Right lobe of liver (tissue), 6 donors: ENCODE data around the gene CSH1. TPM values are rescaled to one million over a fixed set of nuclear protein-coding genes. Genes with fewer than 3 reads are reported as not detected.

Source experiments
- ATAC-seq, 4 donors: fragments of 200-7000 bp; cut with Tn5 transposase; one replicate each; pipeline ENCODE4 v1.9.1; 2020; ENCODE audit warnings: mild to moderate bottlenecking in 4 of 4, moderate library complexity in 4 of 4
- DNase-seq, 3 donors: peaks; one replicate each; pipeline ENCODE4 v3.0.0-alpha.2; 2020
- H3K27ac ChIP-seq, 3 donors: fragments of 200-600 bp; one replicate each; pipeline ENCODE4 v1.8.0; 2022
- H3K27me3 ChIP-seq, 2 donors: fragments of 200-600 bp; one replicate each; pipeline ENCODE4 v1.8.0; 2022
- H3K36me3 ChIP-seq, 4 donors: fragments of 200-600 bp; sonication (generic) in 1 of 4; one replicate each; pipeline versions ENCODE4 v1.5.1 to v1.8.0; 2017 to 2022; ENCODE audit warnings: control low read depth in 1 of 4
- H3K4me1 ChIP-seq, 4 donors: fragments of 200-600 bp; sonication (generic) in 1 of 4; one replicate each; pipeline versions ENCODE4 v1.5.1 to v1.8.0; 2017 to 2022; ENCODE audit warnings: control low read depth in 1 of 4
- H3K4me3 ChIP-seq, 3 donors: fragments of 200-600 bp; one replicate each; pipeline ENCODE4 v1.8.0; 2022
- H3K9me3 ChIP-seq, 4 donors: fragments of 200-600 bp; sonication (generic) in 1 of 4; one replicate each; pipeline versions ENCODE4 v1.5.1 to v1.8.0; 2017 to 2022; ENCODE audit warnings: control low read depth in 1 of 4
- POLR2A ChIP-seq: fragments of 450-650 bp; IDR thresholded peaks from one replicate; pipeline ENCODE4 v1.6.1; 2017; ENCODE audit warnings: antibody characterized with exemption, mild to moderate bottlenecking
- WGBS: methylation state at CpG from one replicate; pipeline ENCODE4 v1.1.6; 2018; ENCODE audit warnings: low coverage, low lambda C conversion rate; ENCODE audit not compliant: insufficient coverage; ENCODE audit errors: missing lambda C conversion rate; 5-methylcytosine and 5-hydroxymethylcytosine counted together
- intact Hi-C, 2 donors: fragments of 100-400 bp; cut with DNase I; formaldehyde crosslinking; loops; one replicate each; pipeline versions ENCODE4 v1.11.2 to v1.14.1; 2022
- total RNA-seq, 6 experiments: library from RNA; depleted of rRNA in 2 of 6; stranded (reverse); fragments of >200 nt in 2 of 6; fragmentation: NEBNext Ultra II Directional in 3 of 6; extraction: Animal tissue kit (Norgen Biotek cat#: 25700) in 3 of 6; gene quantifications; one replicate each; pipeline versions ENCODE4 v1.1.0 to v1.2.4, GENCODE V29; 2016 to 2023
- TF ChIP-seq, protein P1 (sequence below), 4 donors: fragments of 200-600 bp in 3 of 4; fragments of 450-650 bp in 1 of 4; IDR thresholded peaks; one replicate each; pipeline versions ENCODE4 v1.5.1 to v1.8.0; 2016 to 2022; ENCODE audit warnings: antibody characterized with exemption in 4 of 4, mild to moderate bottlenecking in 2 of 4
- donor health status: DM: no; HTN: yes; CAD: no.
- donor health status: DM: no; HTN: no; CAD: no.
- donor health status: DM: no; HTN: no; CAD: no.
- donor health status: DM: no; HTN: yes; CAD: no.
- donor health status: DM: no; HTN: yes; CAD: no.

CSH1 gene
- total RNA-seq, 6 experiments from 2014 or later = not detected

- Histone ChIP-seq H3K4me3 (no peak overlapping the region), H3K9me3 (no peaks in the 10 kb centered on the region), H3K27ac (no peak overlapping the region), H3K27me3 (no peaks in the 10 kb centered on the region), H3K36me3 (no peaks in the 10 kb centered on the region), H3K4me1 (no peaks in the 10 kb centered on the region)
- TF ChIP-seq, protein P1, sequence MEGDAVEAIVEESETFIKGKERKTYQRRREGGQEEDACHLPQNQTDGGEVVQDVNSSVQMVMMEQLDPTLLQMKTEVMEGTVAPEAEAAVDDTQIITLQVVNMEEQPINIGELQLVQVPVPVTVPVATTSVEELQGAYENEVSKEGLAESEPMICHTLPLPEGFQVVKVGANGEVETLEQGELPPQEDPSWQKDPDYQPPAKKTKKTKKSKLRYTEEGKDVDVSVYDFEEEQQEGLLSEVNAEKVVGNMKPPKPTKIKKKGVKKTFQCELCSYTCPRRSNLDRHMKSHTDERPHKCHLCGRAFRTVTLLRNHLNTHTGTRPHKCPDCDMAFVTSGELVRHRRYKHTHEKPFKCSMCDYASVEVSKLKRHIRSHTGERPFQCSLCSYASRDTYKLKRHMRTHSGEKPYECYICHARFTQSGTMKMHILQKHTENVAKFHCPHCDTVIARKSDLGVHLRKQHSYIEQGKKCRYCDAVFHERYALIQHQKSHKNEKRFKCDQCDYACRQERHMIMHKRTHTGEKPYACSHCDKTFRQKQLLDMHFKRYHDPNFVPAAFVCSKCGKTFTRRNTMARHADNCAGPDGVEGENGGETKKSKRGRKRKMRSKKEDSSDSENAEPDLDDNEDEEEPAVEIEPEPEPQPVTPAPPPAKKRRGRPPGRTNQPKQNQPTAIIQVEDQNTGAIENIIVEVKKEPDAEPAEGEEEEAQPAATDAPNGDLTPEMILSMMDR (IDR thresholded peaks at IDR 0.05) = no peak
- no peak for TF ChIP-seq POLR2A
- intact Hi-C loops = no loop called here
- ATAC-seq = no peak
- 53% methylated on average over 9 of the region's 21 CpGs for WGBS
- DNase-seq = no peak
These were observed 38.1 kb upstream of the CSH1 start for GRCh38 chr17:63934183-63935112.

DNA sequence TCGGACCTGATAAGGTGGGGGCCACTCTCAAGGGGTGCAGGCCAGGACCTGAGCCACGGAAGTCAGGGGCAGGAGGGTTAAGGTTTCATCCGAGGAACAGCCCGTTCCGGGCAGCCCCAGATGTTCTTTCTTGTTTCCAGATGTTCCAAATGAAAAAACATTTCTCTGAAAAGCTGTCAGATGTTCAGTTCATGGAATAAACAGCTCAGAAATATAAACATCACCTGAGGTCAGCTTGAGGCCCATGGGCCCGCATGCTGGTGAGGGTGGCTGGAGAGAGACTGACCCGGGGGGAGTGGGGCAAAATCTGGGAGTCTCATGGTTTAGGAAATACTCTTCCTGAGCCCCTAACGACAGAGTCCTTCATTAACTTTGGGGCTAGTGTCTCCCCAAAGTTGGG, 37.2 kb upstream of the CSH1 start:
- Histone ChIP-seq H3K27me3 (no peaks in the 10 kb centered on the region), H3K4me1 (no peaks in the 10 kb centered on the region), H3K36me3 (no peaks in the 10 kb centered on the region), H3K4me3 (no peak overlapping the region), H3K9me3 (no peaks in the 10 kb centered on the region), H3K27ac (no peak overlapping the region)
- no peak for TF ChIP-seq POLR2A
- TF ChIP-seq, protein P1 (IDR thresholded peaks at IDR 0.05) = no peak
- 75% methylated on average over 4 of the region's 8 CpGs for WGBS
- ATAC-seq (no peak), DNase-seq (no peak)
- intact Hi-C loops = no loop called here

- no peak for ATAC-seq
- TF ChIP-seq, protein P1 (IDR thresholded peaks at IDR 0.05) = no peak
- no peak for TF ChIP-seq POLR2A
- Histone ChIP-seq H3K36me3 (no peaks in the 10 kb centered on the region), H3K9me3 (no peaks in the 10 kb centered on the region), H3K27me3 (no peaks in the 10 kb centered on the region), H3K27ac (no peak overlapping the region), H3K4me3 (no peak overlapping the region), H3K4me1 (no peaks in the 10 kb centered on the region)
- intact Hi-C loops = no loop called here
- no CpG with 5 or more reads among the region's 4 CpGs for WGBS
- no peak for DNase-seq
These were observed 36.3 kb upstream of the CSH1 start for GRCh38 chr17:63932721-63933120.

DNA sequence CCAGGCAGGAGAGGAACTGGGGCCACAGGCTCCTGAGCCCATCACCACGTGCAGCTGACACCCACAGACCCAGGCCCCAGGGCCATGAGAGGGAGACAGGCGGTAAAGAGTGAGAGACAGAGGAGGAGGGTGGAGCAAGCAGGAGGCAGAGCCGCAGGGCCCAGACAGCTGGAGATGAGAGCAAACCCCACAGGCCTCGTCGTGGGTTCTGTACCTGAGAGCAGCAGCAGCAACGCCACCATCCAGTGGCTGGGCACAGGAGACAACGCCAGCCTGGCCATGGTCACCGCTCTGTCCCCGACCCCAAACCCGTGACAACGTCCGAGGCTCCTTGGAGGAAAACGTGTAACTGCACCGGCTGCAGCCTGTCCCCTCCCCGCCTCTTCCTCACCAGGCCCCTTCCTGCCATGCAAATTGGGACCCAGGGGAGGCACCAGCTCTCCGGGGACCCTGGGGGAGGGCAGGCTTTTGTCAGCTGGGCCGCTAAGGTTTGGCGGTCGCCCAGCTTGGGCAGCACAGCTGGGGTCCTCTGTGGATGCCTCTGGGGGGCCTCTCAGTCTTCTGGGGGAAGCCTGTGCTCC, 35.7 kb upstream of the CSH1 start, which contains the start of gene CD79B:
Gene CD79B, minus strand, starts transcription at position 351 of the 581 bp plus-strand sequence. Its CDS starts 70 bp downstream, at position 281.
- H3K36me3 ChIP-seq = no peaks in the 10 kb centered on the region
- peak in 2 of 4 donors; percentile 13 to 24 for ATAC-seq
- WGBS = 48% methylated on average over 2 of the region's 19 CpGs
- no peaks in the 10 kb centered on the region for H3K4me1 ChIP-seq
- no peaks in the 10 kb centered on the region for H3K27me3 ChIP-seq
- intact Hi-C loops = no loop called here
- no peaks in the 10 kb centered on the region for H3K9me3 ChIP-seq
- no peak for DNase-seq
- peak within 1 kb of the TSS in 1 of 3 donors; percentile 34 for H3K27ac ChIP-seq
- H3K4me3 ChIP-seq = no peak within 1 kb of the TSS
- TF ChIP-seq, protein P1 (IDR thresholded peaks at IDR 0.05) = no peak
- no peak for TF ChIP-seq POLR2A
